Measurements from ENCODE around the gene CR1L.
A peak's percentile ranks its signal among the peaks of the same experiment; 100 is the strongest.
"Not testable (repeated sequence)": the region's sequence is repeated elsewhere in the genome, so short reads cannot be mapped to it uniquely, and the experiment has no call there.

The CR1L gene

DNA sequence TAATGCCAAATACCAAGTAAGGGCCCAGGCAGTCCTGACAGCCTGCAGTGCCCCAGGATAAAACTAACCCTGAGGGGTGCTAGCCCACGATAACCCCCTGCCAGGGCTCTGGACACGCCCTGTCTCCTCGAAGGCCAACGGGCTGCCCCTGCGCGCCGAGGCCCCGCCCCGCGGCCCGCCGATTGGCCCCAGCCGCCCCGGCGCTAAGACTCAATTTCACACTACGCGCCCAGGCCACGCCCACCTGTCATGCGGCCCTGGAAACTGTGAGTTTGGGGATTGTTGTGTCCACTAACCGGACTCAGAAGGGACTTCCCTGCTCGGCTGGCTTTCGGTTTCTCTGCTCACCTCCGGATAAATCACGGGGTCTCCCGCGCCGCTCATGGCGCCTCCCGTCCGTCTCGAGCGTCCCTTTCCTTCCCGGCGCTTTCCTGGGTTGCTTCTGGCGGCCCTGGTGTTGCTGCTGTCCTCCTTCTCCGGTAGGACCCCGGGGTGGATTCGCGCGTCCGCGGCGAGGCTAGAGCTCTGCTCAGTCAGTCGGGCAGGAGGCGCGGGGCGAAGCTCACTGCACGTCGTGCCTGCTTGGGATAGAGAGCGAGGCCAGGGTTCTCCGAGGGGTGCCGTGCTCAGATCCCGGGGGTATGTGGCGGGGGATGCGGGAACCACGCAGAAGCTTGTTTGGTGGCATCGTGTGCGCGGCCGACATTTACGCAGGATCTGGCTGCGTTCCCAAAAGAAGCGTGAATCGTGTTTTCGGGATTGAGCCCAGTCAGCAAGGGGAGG lies at the start of gene CR1L:
TSS of gene CR1L (plus strand) at position 282 of the 783 bp plus-strand sequence. CDS start at position 383, 101 bp downstream.
- peak; percentile 65 for DNase-seq

DNA sequence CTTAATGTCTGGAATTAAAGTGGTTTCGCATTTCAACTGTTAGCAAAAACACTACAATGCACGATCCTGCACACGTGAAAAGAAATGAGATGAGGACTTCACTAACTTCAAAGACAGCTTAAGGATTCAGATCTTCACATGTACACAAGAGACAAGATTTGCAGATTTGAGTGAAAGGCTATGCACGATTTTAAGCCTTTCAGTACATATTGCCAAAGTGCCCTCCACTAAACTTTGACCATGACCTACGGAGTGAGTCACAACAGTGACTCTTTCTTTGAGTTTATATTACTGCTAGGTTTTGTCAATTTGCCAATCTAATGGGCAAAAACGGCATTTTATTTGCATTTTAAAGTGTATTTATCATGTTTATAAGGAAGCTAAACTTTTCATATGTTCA lies 41.2 kb upstream of the CR1L start:
- DNase-seq: no peak

DNA sequence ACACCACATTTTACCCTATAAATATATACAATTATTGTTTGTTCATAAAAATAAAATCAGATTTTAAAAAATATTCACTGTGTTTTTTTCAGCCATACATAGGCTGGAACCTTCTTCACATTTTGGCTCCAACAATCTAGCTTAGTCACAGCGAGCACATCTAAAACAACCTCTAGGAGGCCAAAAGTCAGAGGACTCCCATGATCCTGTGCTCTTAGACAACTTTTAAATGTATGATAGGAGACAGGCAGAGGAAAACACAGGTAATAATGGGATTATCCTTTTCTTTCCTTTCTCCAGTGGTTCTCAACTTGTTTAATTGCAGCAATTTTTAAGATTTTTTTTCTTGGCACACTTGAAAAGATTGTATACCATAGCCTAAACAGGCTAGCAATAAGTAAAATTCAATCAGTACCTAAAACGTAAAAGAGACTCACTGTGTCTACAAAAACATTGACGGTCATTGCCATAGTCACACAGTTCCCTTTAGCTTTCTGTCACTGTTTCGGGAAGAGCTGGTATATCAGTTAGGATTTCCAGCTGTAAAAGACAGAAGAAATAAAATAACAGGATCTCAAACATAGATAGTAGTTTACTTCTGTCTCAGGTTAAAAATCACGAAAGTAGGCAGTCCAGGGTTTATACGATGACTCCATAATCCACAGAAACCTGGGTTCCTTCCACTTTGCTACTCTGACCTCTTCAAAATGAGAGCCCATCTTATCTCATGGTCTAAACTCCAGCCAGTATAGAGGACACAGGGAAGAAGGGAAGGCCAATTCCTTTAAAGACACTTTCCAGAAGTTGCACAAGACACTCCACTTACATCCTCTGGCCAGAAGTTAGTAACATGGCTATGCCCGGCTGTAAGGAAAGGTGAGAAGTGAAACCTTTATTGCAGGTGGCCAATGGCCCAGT lies 39.2 kb upstream of the CR1L start:
- DNase-seq: no peak

DNA sequence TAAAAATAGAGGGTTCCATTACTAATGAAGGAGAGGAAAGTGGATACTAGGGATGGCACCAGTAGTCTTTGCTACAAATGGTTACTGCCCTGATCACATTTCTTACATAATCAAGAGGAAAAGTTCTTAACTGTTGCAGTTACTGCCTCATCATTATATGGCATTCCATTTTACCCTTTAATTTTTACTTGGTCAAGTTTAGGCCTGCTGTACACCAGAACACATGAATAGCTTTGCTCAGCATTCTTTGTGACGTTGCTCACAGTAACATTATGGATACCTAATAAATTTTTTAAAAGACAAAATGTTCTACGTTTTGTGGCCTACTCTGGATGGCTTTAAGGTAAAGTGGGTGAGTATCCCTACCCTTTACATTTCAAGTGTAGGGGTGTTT lies 38.6 kb upstream of the CR1L start:
- no peak for DNase-seq

DNA sequence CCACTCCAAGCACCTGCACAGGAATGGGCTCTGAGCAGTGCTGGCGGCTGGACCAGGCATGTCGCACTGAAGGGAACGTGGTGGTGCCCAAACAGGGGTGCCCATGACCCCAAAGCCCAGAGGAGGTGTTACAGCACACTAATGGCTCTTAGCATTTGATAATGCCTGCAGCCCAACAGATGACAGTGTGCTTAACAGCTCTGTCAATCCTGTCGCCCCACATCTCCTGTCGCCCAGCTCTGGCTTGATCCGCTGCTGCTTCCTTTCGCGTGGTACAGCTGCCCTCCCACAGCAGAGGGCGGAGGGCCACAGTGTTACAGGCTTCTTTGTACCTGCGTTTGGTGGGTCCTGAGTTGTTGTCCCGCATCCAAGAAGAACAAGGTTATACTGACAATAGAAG lies 32.2 kb upstream of the CR1L start:
- DNase-seq: no peak

DNA sequence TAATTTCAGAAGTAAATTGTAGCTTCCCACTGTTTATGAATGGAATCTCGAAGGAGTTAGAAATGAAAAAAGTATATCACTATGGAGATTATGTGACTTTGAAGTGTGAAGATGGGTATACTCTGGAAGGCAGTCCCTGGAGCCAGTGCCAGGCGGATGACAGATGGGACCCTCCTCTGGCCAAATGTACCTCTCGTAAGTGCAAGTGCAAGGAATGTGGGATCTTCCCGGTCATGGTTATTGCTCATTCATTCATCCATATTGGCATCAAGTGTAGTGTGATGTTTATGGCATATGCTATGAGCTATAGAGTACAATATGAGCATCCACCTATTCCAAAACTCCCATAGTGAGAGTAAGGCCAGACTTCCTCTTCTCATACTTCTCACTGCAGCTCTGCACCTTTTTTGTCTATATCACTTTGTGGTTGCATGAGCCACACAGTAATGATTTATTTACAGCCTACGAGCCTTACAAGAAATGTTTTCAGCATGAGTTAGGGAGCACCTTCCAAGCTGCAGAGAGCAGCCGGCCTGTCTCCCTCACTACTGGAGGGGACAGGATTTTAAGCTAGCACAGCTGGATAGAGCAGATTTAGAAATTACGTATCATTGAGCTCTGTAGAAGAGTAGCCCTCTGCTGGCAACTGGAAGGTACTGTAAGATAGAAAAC lies 24.9 kb upstream of the CR1L start:
- peak; percentile 40 for DNase-seq

DNA sequence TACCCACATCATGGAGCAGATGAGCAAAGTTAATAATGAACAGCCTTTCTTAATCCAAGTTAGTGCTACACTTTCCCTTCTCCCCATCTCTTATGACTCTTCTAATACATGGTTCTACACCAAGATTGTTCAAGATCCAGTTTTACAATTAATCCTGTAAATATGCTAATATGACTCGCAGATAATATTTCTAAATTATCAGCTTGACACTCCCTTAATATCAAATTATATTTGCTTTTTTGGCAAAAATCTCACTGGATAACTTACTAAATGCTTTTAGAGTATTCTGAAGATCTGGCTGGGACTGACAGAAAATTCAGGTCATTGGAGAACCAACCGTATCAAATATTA lies 24.4 kb upstream of the CR1L start:
- DNase-seq: no peak

DNA sequence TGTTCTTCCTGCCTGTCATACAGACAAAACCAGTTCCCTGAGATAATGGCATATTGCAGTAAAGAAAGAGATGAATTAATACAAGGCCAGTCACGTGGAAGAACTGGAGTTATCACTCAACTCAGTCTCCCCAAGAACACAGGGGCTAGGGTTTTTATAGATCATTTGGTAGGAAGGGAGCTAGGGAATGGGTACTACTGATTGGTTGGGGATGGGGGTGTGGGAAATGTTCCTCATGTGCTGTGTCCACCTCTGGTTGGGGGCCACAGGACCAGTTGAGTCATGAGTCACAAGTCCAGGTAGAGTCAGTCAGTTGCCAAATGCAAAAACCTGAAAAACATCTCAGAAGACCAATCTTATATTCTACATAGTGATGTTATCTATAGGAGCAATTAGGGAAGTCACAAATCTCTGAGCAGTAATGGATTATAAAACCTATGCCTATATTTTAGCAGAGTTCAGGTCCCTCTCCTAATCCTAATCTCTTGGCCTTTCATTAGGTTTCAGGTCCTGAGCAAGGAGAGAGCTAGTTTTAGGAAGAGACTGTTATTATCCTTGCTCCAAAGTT lies 19.3 kb upstream of the CR1L start:
- DNase-seq: not testable (repeated sequence)

DNA sequence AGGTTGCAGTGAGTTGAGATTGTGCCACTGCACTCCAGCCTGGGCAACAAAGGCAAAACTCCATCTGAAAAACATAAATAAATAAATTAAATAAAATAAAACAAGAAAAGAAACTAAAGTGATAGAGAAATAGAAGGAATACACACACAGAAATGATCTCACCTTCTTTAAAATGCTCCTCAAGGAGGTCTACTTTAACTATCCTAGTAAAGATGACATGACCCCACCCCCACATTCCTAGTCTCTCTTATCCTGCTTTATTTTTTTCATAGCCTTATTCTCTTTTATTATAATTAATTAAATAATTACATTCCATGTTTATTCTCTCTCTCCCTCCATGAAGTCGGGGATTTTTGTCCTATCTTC lies 18.0 kb upstream of the CR1L start:
- DNase-seq: no peak

DNA sequence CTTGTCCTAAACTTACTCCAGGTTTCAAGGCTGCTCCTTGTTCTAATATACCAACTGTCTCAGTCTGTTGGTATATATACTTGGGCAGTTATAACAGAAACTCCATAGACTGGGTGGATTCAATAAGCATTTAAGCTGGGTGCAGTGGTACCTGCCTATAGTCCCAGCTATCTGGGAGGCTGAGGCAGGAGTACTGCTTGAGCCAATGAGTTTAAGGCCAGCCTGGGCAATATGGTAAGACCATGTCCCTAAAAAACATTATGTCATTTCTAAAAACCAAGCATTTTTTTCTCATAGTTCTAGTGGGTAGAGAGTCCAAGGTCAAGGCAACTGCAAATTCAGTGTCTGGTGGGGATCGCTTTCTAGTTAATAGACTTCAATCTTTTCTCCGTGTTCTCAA lies 17.4 kb upstream of the CR1L start:
- no peak for DNase-seq

DNA sequence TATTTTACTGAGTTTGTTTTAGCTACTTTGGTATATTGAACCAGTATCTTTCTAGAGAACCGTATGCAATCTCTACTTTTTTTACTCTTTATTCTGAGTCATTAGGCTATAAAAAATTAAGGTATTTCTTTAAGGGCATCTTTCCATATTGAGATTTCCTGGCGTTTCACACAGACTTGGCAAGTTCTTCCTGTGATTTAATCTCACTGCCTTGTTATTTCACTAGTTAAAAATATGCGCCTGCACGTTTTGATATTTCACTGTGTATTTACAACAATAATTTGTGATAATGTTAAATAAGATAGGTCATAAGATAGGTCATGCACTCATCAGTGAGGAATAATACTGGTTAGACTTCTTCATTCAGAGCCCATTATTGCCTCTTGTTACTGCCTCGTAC lies 16.2 kb upstream of the CR1L start:
- no peak for DNase-seq

DNA sequence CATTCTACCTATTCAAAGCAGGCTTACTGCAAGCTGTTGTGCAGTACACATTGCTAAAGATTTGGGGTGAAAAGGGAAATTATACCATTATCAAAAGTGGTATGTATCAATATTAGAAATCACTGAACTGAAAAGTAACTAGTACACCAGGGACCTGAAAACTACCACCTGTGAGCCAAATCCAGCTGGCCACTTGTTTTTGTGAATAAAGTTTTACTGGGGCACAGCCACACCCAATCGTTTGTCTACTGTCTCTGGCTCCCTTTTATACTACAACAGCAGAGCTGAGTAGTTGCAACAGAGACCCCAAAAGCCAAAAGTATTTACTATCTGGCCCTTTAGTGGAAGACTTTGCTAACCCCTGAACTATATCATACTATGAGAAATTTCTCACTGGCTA lies 13.8 kb upstream of the CR1L start:
- no peak for DNase-seq

DNA sequence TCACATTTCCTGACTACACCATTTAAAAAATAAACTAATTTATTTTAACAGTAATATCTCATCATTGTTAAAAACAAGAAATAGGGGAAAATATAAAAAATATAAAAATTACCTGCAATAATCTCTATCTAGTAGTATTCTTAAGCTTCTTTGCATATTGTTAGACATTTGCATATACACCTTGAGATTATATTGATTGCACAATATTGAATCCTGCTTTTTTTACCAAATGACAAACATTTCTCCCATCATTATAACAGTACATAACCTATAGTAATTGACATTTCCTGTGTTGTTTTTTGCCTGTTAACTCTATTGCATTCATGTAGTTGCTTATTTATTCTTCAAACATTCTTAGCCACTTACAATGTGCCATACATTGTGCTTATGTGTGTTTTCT lies 11.7 kb upstream of the CR1L start:
- no peak for DNase-seq

DNA sequence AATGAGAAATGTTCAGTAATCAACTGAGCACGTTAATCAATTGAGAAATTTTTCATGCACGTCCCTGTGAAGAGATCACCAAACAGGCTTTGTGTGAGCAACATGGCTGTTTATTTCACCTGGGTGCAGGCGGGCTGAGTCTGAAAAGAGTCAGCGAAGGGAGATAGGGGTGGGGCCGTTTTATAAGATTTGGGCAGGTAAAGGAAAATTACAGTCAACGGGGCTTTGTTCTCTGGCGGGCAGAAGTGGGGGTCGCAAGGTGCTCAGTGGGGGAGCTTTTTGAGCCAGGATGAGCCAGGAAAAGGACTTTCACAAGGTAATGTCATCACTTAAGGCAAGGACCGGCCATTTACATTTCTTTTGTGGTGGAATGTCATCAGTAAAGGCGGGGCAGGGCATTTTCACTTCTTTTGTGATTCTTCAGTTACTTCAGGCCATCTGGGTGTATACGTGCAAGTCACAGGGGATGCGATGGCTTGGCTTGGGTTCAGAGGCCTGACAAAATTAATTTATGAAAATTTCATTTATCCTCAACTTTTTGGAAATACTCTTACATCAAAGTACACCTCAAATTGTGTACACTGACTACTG lies 11.1 kb upstream of the CR1L start:
- DNase-seq: not testable (repeated sequence)

DNA sequence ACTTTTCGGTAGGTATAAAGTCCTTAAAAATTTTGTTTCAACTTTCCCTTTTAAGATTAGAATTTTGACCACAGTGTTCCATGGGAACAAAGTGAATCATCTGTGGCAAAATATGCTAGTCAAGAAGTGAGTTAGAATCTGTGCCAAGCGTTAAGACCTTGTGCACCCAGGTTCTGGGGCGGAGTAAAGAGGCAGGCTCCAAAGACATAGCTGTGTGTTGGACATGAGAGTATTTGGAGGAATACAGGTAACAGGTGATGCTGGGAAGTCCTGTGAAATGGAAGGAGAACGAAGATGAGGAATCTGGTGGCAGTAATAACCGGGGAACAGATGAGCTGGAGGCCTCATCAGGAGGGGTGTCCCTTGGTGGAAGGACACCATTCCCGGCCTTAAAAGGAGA lies 10.6 kb upstream of the CR1L start:
- DNase-seq: not testable (repeated sequence)

DNA sequence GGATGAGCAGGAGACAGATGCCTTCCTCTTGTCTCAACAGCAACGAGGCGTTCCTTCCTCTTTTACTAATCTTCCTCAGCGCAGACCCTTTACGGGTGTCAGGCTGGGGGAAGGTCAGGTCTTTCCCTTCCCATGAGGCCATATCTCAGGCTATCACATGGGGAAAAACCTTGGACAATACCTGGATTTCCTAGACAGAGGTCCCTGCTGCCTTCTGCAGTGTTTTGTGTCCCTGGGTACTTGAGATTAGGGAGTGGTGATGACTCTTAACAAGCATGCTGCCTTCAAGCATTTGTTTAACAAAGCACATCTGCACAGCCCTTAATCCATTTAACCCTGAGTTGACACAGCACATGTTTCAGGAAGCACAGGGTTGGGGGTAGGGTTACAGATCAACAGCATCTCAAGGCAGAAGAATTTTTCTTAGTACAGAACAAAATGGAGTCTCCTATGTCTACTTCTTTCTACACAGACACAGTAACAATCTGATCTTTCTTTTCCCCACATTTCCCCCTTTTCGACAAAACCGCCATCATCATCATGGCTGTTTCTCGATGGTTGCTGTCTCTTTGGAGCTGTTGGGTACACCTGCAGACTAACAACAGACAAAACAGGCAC lies 9.3 kb upstream of the CR1L start:
- DNase-seq: not testable (repeated sequence)

DNA sequence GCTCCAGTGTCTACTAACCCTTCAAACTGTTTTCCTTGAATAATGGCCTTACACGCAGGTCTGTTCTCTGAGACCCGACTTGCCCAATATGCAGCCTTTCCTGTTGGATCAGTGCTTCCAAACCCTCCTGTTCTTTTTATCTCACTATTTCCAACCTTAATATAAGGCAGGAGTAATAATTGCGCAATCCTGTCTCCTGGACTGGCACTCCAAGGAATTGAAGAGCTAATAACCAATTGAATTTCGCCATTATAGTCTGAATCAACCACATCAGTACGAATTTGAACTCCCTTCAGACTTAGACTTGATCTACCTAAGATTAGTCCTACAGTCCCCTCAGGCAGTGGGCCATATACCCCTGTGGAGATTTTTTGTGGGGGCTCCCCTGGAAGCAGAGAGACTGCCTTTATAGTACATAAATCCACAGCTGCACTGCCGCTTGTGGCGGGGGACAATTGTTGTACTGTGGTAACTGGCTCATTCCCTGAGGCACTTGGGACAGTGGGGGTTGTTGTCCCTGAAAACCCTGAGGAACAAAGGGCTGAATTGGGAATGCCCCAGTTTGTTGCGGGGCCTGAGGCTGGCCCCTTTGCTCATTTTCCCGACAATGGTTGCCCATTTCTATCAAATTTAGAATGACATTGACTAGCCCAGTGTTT lies 6.3 kb upstream of the CR1L start:
- DNase-seq: not testable (repeated sequence)

DNA sequence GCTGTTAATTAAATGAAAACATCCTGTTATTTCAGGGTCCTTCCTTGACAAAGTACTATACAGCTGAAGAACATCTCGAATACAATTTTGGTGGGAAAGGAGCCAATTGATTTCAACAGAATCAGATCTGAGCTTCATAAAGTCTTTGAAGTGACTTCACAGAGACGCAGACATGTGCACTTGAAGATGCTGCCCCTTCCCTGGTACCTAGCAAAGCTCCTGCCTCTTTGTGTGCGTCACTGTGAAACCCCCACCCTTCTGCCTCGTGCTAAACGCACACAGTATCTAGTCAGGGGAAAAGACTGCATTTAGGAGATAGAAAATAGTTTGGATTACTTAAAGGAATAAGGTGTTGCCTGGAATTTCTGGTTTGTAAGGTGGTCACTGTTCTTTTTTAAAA lies 5.6 kb upstream of the CR1L start:
- not testable (repeated sequence) for DNase-seq

DNA sequence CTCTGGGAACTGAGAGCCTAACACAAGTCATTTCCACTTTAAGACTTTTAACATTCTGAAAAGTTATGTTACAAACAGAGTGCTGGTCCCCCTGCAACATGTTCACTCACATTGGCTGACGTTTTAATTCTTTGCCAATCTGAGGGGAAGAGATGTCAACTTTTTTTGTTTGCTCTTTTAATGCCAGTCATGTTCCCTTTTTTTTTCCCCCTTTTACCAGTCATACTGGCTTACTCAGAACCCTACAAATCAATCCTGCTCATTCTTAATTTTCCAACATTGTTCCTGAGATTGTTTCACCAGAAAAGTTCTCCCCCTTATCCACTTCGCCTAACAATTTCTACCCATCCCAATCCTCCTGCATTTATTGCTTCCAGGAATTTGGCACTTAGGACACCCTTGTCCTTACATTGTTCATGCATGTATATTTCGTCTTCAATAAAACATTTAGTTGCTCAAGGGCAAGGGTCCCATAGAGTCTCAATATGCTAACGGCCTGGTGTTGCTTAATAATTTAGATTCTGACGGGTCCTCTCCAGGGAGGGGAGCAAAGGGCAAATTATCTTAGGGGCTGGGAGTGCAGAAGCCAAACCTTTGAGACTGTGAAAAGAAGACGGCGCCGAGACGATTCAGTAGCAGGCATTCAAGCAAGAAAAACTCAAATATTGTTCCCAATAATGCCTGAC lies 624 bp upstream of the CR1L start:
- DNase-seq: no peak

DNA sequence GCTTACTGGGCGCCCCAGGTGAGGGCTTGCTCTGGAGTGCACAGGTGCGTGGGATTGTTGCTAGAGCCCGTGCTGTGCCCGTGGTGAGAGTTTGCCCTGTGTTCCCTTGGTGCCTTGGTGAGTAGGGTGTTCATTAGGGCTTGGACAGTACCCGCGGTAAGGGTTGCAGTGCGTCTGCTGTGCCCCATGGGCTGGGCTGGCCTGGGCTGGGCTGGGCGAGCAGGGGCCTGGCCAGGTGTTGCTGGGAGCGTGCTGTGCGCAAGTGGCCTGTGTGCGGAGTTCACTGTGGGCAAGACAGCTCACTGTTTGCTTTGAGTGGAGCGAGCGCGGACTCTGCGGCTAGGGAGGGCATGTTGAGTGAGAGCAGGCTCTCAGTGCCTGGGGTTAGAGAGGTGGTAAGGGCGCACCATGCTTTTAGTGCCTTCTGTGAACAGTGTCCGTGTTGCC lies 725 bp downstream of the CR1L start:
- no peak for DNase-seq

DNA sequence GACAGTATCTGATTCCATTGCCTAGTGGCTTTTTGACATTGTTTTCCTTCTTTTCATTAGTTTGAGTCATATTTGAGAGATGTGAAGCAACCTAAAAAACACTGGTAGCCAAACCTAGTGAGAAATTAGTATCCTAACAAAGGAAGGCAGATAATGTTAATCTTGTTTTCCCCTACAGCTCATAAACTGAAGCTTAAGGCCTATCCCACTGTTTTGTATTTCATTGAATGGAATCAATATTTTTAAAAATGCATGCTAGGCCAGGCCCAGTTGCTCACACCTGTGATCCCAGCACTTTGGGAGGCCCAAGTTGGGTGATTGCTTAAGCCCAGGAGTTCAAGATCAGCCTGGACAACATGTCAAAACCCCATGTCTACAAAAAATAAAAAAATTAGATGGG lies 1.2 kb downstream of the CR1L start:
- no peak for DNase-seq

Data from CD4-positive, alpha-beta T cell treated with Interleukin-21 for 1 hour (primary cell).